ENCODE results near the gene BEX2.

Gene BEX2

GRCh38 chrX:103347682-103348397, 37.0 kb upstream of the BEX2 start:
- intact Hi-C loops (cut with DNase I; ENCODE audit: low total_unique reads) = loop anchor here (5.0 kb wide), 1 partner anchor 114 kb away; no protein-coding TSS in a partner anchor

GRCh38 chrX:103344606-103345005, 33.8 kb upstream of the BEX2 start:
- Histone ChIP-seq H3K9me3 (no peaks in the 10 kb centered on the region), H3K36me3 (no peaks in the 10 kb centered on the region), H3K4me1 (no peaks in the 10 kb centered on the region), H3K4me3 (no peak overlapping the region), H3K27ac (no peak overlapping the region), H3K27me3 (peaks cover 0 to 10% of the 10 kb centered on the region in 2 donors)
- no peak for TF ChIP-seq CTCF (IDR thresholded peaks at IDR 0.05)
- intact Hi-C loops (cut with DNase I; ENCODE audit: low total_unique reads) = loop anchor here (5.0 kb wide), 1 partner anchor 118 kb away; no protein-coding TSS in a partner anchor
- DNase-seq = no peak

More at GRCh38 chrX:103347682-103348397, 37.0 kb upstream of the BEX2 start:
- Histone ChIP-seq H3K27ac (no peak overlapping the region), H3K27me3 (peaks cover 0 to 10% of the 10 kb centered on the region in 2 donors), H3K4me3 (no peak overlapping the region), H3K4me1 (no peaks in the 10 kb centered on the region), H3K36me3 (no peaks in the 10 kb centered on the region), H3K9me3 (no peaks in the 10 kb centered on the region)
- DNase-seq = no peak
- no peak for TF ChIP-seq CTCF (IDR thresholded peaks at IDR 0.05)

- no peak overlapping the region for H3K27ac ChIP-seq
- no peaks in the 10 kb centered on the region for H3K9me3 ChIP-seq
- H3K4me3 ChIP-seq = no peak overlapping the region
- no peaks in the 10 kb centered on the region for H3K4me1 ChIP-seq
- intact Hi-C loops (cut with DNase I; ENCODE audit: low total_unique reads) = no loop called here
- peak; percentile 61 to 66 for TF ChIP-seq CTCF (IDR thresholded peaks at IDR 0.05)
- no peaks in the 10 kb centered on the region for H3K36me3 ChIP-seq
- no peak for DNase-seq
- H3K27me3 ChIP-seq = peaks cover 0 to 2% of the 10 kb centered on the region in 2 donors
Observed at GRCh38 chrX:103343105-103343504, 32.3 kb upstream of the BEX2 start.

GRCh38 chrX:103338663-103339062, 27.9 kb upstream of the BEX2 start:
- H3K4me1 ChIP-seq = no peaks in the 10 kb centered on the region
- H3K36me3 ChIP-seq = no peaks in the 10 kb centered on the region
- intact Hi-C loops (cut with DNase I; ENCODE audit: low total_unique reads) = no loop called here
- H3K27me3 ChIP-seq = no peaks in the 10 kb centered on the region
- H3K27ac ChIP-seq = no peak overlapping the region
- H3K4me3 ChIP-seq = no peak overlapping the region
- no peaks in the 10 kb centered on the region for H3K9me3 ChIP-seq
- DNase-seq = no peak
- no peak for TF ChIP-seq CTCF (IDR thresholded peaks at IDR 0.05)

GRCh38 chrX:103330681-103331288, 20.0 kb upstream of the BEX2 start:
- no peak for DNase-seq
- H3K4me3 ChIP-seq = peak overlapping the region; percentile 42 to 48
- intact Hi-C loops (cut with DNase I; ENCODE audit: low total_unique reads) = no loop called here

More at GRCh38 chrX:103330681-103331288, 20.0 kb upstream of the BEX2 start:
- Histone ChIP-seq H3K27ac (no peak overlapping the region), H3K27me3 (no peaks in the 10 kb centered on the region), H3K36me3 (no peaks in the 10 kb centered on the region), H3K9me3 (no peaks in the 10 kb centered on the region), H3K4me1 (no peaks in the 10 kb centered on the region)
- no peak for TF ChIP-seq CTCF (IDR thresholded peaks at IDR 0.05)

Measured in tibial artery (tissue), 4 donors.